Superior temporal gyrus (tissue), 1 donor: Measurements from ENCODE around the gene KCNH4.
"Not testable (repeated sequence)": the region's sequence is repeated elsewhere in the genome, so short reads cannot be mapped to it uniquely, and the experiment has no call there.

Experiments used
- DNase-seq: peaks from one replicate; pipeline ENCODE4 v3.0.0-alpha.2; 2016; ENCODE audit errors: extremely low spot score

The KCNH4 gene

DNA sequence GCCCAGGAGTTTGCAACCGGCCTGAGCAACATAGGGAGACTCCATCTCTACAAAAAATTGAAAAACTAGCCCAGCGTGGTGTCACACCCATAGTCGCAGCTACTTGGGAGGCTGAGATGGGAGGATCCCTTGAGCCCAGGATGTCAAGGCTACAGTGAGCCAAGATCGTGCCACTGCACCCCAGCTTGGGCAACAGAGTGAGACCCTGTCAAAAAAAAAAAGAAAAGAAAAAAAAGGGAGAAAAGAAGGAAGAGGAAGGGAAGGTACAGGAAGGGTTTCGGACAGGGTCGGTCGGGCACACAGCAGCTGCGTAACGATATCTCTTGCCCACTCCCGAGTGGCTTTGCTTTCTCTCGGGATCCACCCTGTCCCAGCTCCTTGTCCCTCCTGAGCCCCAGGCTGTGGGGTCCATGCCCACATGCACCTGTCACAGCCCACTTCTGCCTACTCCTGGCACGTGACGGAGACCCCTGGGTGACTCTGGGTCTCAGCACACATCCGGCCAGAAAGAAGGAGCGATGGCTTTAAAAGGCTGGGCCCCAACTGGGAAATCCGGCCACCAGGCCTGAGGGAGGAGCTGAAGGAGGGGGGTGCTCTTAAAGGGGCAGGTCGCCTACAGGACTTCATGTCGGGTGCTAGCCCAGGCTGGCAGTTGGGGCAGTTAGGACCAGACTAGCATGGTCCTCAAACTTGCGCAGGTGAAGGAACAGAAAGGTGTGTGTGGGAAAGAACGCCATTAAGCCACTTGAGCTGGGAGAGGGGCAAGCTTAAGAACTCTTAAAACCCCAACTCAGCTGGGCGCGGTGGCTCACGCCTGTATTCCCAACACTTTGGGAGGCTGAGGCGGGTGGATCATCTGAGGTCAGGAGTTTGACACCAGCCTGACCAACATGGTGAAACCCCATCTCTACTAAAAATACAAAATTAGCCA lies 13.3 kb upstream of the KCNH4 start, which contains the start of gene GHDC:
Gene GHDC, minus strand, starts transcription at position 526 of the 931 bp plus-strand sequence. CDS start 913 bp downstream, outside the sequence.
- DNase-seq: peak; percentile 92

DNA sequence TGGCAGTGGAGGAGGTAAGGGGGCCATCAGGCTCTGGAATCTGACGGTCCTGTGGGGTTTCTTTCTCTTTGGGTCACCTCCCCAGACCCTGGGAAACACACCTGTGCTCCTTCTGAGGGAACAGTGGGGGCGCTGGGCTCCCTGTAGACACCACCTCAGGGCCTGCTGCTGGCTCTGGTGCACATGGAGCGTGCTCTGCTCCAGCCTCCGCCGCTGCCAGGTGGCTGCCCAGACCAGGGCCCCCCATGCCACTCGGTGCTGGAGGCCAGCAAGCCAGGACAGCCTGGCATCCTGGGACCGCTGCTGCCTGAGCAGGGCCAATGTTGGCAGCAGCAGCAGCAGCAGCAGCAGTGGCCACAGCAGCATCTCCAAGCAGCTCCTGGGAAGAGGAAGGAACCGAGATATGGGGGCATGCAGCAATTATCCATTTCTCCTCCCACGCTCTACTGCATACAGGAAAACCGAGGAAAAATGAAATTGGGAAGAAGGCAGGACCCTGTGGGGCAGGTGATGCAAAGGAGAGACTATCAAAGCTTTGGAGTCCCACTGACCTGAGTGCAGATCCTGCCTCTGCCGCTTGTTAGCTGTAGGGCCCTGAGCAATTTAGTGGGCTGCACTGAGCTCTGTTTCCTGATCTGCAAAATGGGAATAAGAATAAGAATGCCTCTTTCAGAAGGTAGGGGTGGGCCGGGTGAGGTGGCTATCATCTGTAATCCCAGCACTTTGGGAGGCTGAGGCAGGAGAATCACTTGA lies 12.4 kb upstream of the KCNH4 start:
- no peak for DNase-seq

DNA sequence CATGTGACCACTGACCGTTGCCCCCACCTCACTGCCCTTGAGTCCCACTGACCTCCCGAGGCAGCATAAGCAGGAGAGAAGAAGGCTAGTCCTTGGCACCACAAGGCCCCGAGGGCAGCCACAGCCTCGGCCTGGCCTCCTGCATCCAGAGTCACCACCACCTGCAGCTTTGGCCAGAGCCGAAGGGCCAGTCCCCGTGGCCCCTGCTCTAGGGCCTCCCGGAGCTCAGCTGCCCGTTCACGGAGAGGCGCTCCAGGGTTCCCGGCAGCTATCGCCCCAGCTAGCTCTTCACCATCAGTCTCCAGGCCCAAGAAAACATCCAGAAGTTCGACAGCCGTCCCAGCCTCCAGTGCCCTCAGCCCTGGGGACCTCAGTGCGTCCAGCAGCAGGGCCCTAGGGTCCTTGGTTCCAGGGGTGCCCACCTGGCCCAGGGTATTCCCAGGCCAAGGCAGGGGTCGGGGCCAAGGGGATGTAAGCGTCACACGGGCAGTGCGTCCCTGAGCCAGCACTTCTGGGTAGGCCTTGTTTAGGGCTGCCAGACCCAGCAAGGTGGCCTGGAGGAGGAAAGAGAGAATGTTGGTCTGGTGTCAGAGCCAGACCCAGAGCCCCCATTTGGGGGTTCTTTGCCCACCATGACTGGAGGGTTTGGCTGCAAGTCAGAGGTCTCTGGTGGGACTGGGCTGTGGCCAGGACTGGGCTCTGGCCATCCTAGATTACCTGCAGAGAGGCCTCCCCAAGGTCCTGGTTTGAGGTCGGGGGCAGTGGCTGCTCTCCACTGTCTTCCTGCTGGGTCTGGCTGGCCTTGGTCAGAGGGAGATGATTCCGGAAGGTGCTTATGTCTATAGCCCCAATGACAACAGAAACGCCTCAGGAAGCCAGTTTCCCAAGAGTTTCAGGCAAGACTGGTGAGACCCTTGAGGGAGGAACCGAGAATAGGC lies 11.5 kb upstream of the KCNH4 start:
- no peak for DNase-seq

GRCh38 chr17:42191275-42191608 lies 10.3 kb upstream of the KCNH4 start:
- no peak for DNase-seq

DNA sequence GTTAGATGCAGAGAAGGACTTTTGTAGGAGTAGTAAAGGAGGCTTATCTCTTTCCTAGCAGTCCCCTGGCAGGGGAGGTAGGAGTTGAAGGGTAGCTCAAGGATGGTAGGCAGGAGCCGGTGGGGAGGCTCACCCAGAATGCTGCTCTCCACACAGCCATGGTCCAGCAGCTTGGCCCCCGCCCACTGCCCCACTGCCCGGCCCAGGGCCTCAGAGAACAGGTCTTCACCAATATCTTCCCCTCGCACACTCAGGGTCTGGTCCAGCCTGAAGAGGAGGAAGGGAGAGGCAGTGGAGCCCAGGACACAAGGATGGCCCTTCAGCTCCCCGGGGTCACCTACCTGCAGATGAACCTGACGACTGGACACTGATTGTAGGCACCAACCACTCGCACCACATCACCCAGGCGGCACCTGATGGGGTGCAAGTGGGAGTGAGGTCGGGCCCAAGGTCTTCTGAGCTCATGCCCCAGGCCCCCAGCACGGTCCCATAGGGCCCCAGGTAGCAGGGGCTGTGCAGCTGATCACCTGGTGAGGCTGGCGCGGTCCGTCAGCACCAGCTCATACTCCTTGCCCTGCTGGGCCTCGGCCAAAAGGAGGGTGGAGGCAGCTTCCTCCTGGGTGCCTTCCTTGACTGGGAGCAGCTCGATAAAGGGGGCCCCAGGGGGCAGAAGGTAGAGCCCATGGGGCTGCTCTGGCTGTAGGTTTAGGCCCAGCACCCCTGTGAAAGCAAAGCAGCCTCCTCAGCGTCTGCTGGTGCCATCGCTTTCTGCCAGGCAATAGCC lies 9.7 kb upstream of the KCNH4 start:
- DNase-seq: no peak

GRCh38 chr17:42189651-42189965 lies 8.7 kb upstream of the KCNH4 start:
- no peak for DNase-seq

GRCh38 chr17:42188749-42189650 lies 8.1 kb upstream of the KCNH4 start:
- no peak for DNase-seq

DNA sequence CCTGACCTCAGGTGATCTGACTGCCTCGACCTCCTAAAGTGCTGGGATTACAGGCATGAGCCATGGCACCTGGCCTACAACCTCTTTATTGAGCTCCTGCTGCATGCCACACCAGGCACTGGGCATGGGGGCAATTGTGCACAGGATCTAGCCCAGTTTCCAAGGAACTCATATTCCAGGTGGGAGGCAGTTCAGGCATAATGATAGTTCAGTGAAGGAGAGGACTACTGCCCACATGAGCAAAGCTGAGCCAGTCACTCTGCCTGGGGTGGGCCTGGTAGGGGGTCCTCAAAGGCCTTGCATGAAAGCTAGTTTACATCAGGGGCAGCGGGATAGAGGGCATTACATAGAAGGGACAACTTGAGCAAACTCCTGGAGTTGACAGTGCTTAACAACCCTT lies 6.9 kb upstream of the KCNH4 start:
- DNase-seq: no peak

GRCh38 chr17:42186191-42186590 lies 5.2 kb upstream of the KCNH4 start:
- DNase-seq: not testable (repeated sequence)

DNA sequence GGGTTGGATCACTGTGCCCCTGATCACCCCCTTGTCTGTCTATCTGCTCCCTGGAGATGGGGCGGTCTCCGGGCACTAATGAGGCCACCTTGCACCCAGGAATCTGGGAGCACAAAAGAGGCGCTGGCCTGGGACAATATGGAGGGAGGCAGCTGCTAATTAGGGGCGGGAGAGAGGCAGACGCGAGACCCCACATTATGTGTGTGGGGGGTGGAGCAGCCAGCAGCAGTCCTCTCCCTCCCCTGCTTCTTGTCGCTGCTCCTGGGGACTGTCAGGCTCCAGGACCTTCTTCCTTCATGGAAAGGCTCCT lies 4.6 kb upstream of the KCNH4 start:
- no peak for DNase-seq

GRCh38 chr17:42184713-42185620 lies 4.0 kb upstream of the KCNH4 start, which contains the start of gene HCRT:
HCRT (minus strand) TSS chr17:42185452; CDS start chr17:42185365, 87 bp downstream.
- no peak for DNase-seq

GRCh38 chr17:42183741-42184711 lies 3.1 kb upstream of the KCNH4 start:
- peak; percentile 84 for DNase-seq

DNA sequence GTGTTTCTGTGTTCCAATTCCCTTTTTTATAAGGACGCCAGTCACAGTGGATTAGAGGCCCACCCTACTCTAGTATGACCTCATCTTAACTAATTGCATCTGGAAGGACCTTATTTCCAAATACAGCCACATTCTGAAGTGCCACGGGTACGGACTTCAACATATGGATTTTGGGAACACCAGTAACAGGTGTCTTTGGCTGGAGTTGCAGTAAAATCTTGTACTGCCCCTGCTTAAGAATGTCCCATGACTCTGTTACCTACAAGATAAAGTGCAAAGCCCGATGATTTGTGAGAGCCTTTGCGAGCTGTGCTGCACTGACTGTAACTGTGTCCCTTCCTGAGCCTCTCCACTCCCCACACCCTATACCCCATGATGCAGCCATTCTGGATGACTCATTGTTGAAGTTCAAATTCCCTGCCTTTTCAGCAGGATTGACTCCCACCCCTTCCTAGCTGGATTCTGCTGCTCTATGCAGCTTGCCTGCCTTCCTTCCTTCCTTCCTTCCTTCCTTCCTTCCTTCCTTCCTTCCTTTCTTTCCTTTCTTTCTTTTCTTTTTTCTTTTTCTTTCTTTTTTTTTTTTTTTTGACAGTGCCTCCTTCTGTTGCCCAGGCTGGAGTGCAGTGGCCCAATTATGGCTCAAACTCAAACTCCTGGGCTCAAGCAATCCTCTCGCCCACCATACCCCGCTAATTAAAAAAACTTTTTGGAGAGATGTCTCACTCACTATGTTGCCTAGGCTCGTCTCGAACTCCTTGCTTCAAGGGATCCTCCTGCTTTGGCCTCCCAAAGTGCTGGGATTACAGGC lies 2.2 kb upstream of the KCNH4 start:
- DNase-seq: no peak

- DNase-seq: no peak
These were observed 887 bp upstream of the KCNH4 start for GRCh38 chr17:42181851-42182207.

- no peak for DNase-seq
These were observed 476 bp downstream of the KCNH4 start for GRCh38 chr17:42180411-42180921.

- DNase-seq: no peak
These were observed 981 bp downstream of the KCNH4 start for GRCh38 chr17:42179911-42180410.

DNA sequence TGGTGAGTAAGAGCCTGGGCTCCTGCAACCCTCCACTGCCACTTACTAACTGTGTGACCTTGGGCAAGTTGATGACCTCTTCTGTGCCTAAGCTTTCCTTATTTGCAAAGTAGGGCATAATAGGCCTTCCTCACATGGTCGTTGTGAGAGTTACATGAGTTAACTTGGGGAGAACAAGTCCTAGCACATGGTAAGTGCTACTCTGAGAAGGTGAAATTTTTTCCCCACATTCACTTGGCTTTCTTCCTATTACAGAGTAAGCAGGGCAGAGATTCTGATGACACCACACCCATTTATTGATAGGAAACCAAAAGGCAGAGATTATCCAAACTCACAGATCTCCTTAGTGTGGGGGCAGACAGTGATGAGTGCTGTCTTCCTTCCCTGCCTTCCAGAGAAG lies 1.6 kb downstream of the KCNH4 start:
- no peak for DNase-seq
